Endothelial cell of umbilical vein (primary cell): ENCODE results near the gene IRF2. TPM values are rescaled to one million over a fixed set of nuclear protein-coding genes. Genes with fewer than 3 reads are reported as not detected.

ENCODE experiments used
- BruUV-seq: library from RNA; stranded (reverse); fragments of 400-500 nt; replicated peaks from 2 replicates; lab custom pipeline; 2021; lab: Mats Ljungman, UMichigan
- CTCF ChIA-PET: fragments of 300-600, 350-600 bp; sonication (Branson Sonifier 250); formaldehyde crosslinking; loops from one replicate; lab custom pipeline; 2021; ENCODE audit warnings: antibody characterized with exemption, inconsistent platforms; lab: Charles Lee
- POLR2A ChIA-PET: fragments of 300-600, 350-600 bp; sonication (Branson Sonifier 250); formaldehyde crosslinking; loops from one replicate; lab custom pipeline; 2021; ENCODE audit warnings: antibody characterized with exemption, inconsistent platforms; lab: Charles Lee
- DNase-seq: peaks from one replicate; pipeline ENCODE4 v3.0.0-alpha.2; 2011; ENCODE audit warnings: low read depth, low spot score
- FAIRE-seq: peaks from 2 replicates; lab custom pipeline; 2011; peaks lifted over from hg19 to GRCh38; lab: Jason Lieb, UNC
- H2AFZ ChIP-seq: 2 replicates; pipeline ENCODE4 v1.6.0; 2012; ENCODE audit warnings: low read depth, low read length, control low read depth, inconsistent platforms
- H3K27ac ChIP-seq: 2 replicates; pipeline ENCODE4 v1.5.1; 2011; ENCODE audit warnings: low read depth, mild to moderate bottlenecking, control low read depth, low read length, moderate library complexity; ENCODE audit not compliant: insufficient read depth
- H3K27me3 ChIP-seq, 2 experiments: 2 replicates each; pipeline versions ENCODE4 v1.6.0 to v1.6.1; 2011; ENCODE audit warnings: low read length in 2 of 2, mixed read lengths in 1 of 2; ENCODE audit not compliant: control insufficient read depth in 2 of 2, insufficient read depth in 2 of 2
- H3K36me3 ChIP-seq, 2 experiments: 2 replicates in 1 of 2; 3 replicates in 1 of 2; pipeline ENCODE4 v1.5.1; 2011; ENCODE audit warnings: low read length in 2 of 2, mild to moderate bottlenecking in 1 of 2, moderate library complexity in 1 of 2; ENCODE audit not compliant: control insufficient read depth in 2 of 2, insufficient read depth in 2 of 2; ENCODE audit errors: extremely low read depth in 1 of 2
- H3K4me1 ChIP-seq: 3 replicates; pipeline ENCODE4 v1.5.1; 2011; ENCODE audit warnings: mild to moderate bottlenecking, low read length; ENCODE audit not compliant: control insufficient read depth, insufficient read depth; ENCODE audit errors: extremely low read depth
- H3K4me2 ChIP-seq: 2 replicates; pipeline ENCODE4 v1.6.1; 2011; ENCODE audit warnings: low read length, control low read depth, mixed read lengths; ENCODE audit not compliant: insufficient read depth
- H3K4me3 ChIP-seq, 3 experiments: fragments of 200-600 bp in 1 of 3; sonication (generic), shearing (Covaris generic) in 1 of 3; replicated peaks in 1 of 3; 2 replicates each; pipeline ENCODE4 v1.5.1; 2011 to 2016; ENCODE audit warnings: control low read depth in 3 of 3, low read length in 3 of 3, mild to moderate bottlenecking in 2 of 3, inconsistent platforms in 1 of 3, low read depth in 1 of 3, moderate library complexity in 1 of 3; ENCODE audit not compliant: insufficient read depth in 1 of 3
- H3K79me2 ChIP-seq: 2 replicates; pipeline ENCODE4 v1.6.0; 2012; ENCODE audit warnings: low read length, inconsistent platforms; ENCODE audit not compliant: control insufficient read depth, insufficient read depth
- H3K9ac ChIP-seq: replicated peaks from 2 replicates; pipeline ENCODE3; 2011; ENCODE audit warnings: low read length, control low read depth; ENCODE audit not compliant: insufficient read depth; ENCODE audit errors: extremely low read depth
- H3K9me1 ChIP-seq: replicated peaks from 3 replicates; pipeline ENCODE4 v1.6.0; 2011; ENCODE audit warnings: mild to moderate bottlenecking, low read length; ENCODE audit not compliant: control insufficient read depth, insufficient read depth; ENCODE audit errors: extremely low read depth
- H3K9me3 ChIP-seq: replicated peaks from 2 replicates; pipeline ENCODE4 v1.5.1; 2012; ENCODE audit warnings: low read length, inconsistent platforms; ENCODE audit not compliant: control insufficient read depth, insufficient read depth
- H4K20me1 ChIP-seq: replicated peaks from 2 replicates; pipeline ENCODE3; 2011; ENCODE audit warnings: mild to moderate bottlenecking, low read length; ENCODE audit not compliant: control insufficient read depth, insufficient read depth; ENCODE audit errors: extremely low read depth
- CTCF ChIP-seq, 2 donors: IDR thresholded peaks; 1 replicate in 1 of 2; 2 replicates in 1 of 2; pipeline ENCODE4 v1.5.1; 2011; ENCODE audit warnings: low read length in 2 of 2, mild to moderate bottlenecking in 2 of 2, moderate library complexity in 2 of 2, control low read depth in 1 of 2, inconsistent platforms in 1 of 2, low read depth in 1 of 2; ENCODE audit not compliant: insufficient read depth in 1 of 2; ENCODE audit errors: extremely low read depth in 1 of 2
- EZH2 ChIP-seq: IDR thresholded peaks from 2 replicates; pipeline ENCODE4 v1.6.1; 2012; ENCODE audit warnings: borderline replicate concordance, low read depth, mild to moderate bottlenecking, moderate library complexity, low read length, inconsistent platforms; ENCODE audit not compliant: severe bottlenecking
- GATA2 ChIP-seq: IDR thresholded peaks from 2 replicates; pipeline ENCODE4 v1.7.0; 2011; ENCODE audit warnings: low read depth, mild to moderate bottlenecking, moderate library complexity, mixed read lengths, low read length; ENCODE audit not compliant: insufficient read length, insufficient read depth
- JUN ChIP-seq: IDR thresholded peaks from 2 replicates; pipeline ENCODE4 v1.6.1; 2011; ENCODE audit warnings: borderline replicate concordance, low read depth; ENCODE audit not compliant: insufficient read length, insufficient read depth
- MAX ChIP-seq: IDR thresholded peaks from 2 replicates; pipeline ENCODE4 v1.6.1; 2011; ENCODE audit not compliant: insufficient read depth, insufficient read length
- MYC ChIP-seq: IDR thresholded peaks from one replicate; pipeline ENCODE4 v1.6.1; 2011; ENCODE audit warnings: mild to moderate bottlenecking, low read depth, low read length
- POLR2A ChIP-seq: IDR thresholded peaks from 2 replicates; pipeline ENCODE4 v1.6.1; 2012; ENCODE audit warnings: low read depth, mild to moderate bottlenecking, control low read depth, low read length
- POLR2AphosphoS5 ChIP-seq: IDR thresholded peaks from 2 replicates; pipeline ENCODE4 v1.6.1; 2012; ENCODE audit warnings: low read depth, mild to moderate bottlenecking, control low read depth, low read length, moderate library complexity; ENCODE audit not compliant: insufficient read depth
- dilution Hi-C: fragments of 300-500 bp; cut with MboI; formaldehyde crosslinking; loops from one replicate; pipeline ENCODE4 v1.15.0; 2019; ENCODE audit warnings: low sequenced_read_pairs; ENCODE audit not compliant: extremely low pct_ligation_motif_present
- intact Hi-C: fragments of 100-400 bp; cut with micrococcal nuclease; formaldehyde crosslinking; loops from one replicate; pipeline ENCODE4 v1.10.0; 2022
- polyA plus RNA-seq, 4 experiments: library from polyadenylated mRNA; depleted of rRNA in 3 of 4; stranded (reverse) in 3 of 4; unstranded in 1 of 4; fragments of >200 nt; gene quantifications; 2 replicates each; pipeline versions ENCODE4 v1.2.1 to v1.2.3, GENCODE V29; 2011 to 2012; ENCODE audit warnings: missing spikeins in 1 of 4
- total RNA-seq: library from RNA; stranded (reverse); gene quantifications from 2 replicates; pipeline ENCODE4 v1.2.3, GENCODE V29; 2021

The IRF2 gene
- total and polyA plus RNA-seq, 2 donors (not counting 3 experiments of a cell fraction or from before 2014, with no cell fraction given): 26.9 to 27.6 TPM

GRCh38 chr4:184443318-184443717 is 31.0 kb downstream of the IRF2 start:
- no TSS peak for BruUV-seq
- H2AFZ ChIP-seq: no peak overlapping the region
- no peak for TF ChIP-seq POLR2AphosphoS5
- no peak for TF ChIP-seq GATA2
- no peak for TF ChIP-seq EZH2
- TF ChIP-seq POLR2A: no peak
- H3K27ac ChIP-seq: no peak overlapping the region
- H3K9me3 ChIP-seq: no peaks in the 10 kb centered on the region
- POLR2A ChIA-PET: no interaction called here
- H3K36me3 ChIP-seq: no peaks in the 10 kb centered on the region
- H3K9me1 ChIP-seq: no peaks in the 10 kb centered on the region
- H3K79me2 ChIP-seq: peaks cover 34% of the 10 kb centered on the region
- H3K4me1 ChIP-seq: peaks cover 18% of the 10 kb centered on the region
- no peak overlapping the region for H3K4me3 ChIP-seq
- H3K27me3 ChIP-seq: no peaks in the 10 kb centered on the region
- dilution Hi-C loops (no loop called here), intact Hi-C loops (loop anchor here (2.0 kb wide), 1 partner anchor 61 kb away; no protein-coding TSS in a partner anchor)
- H3K4me2 ChIP-seq: no peak overlapping the region
- DNase-seq (no peak), FAIRE-seq (no peak)
- CTCF ChIA-PET: interaction anchor here (1.0 to 1.6 kb wide), 3 partner anchors 13 to 86 kb away, joined by 3 read pairs; no protein-coding TSS in a partner anchor
- H3K9ac ChIP-seq: no peak overlapping the region
- no peaks in the 10 kb centered on the region for H4K20me1 ChIP-seq

- H3K79me2 ChIP-seq: peaks cover 31% of the 10 kb centered on the region
- H3K27ac ChIP-seq: peak overlapping the region; percentile 44
- CTCF ChIA-PET: interaction anchor here (0.9 to 2.1 kb wide), 3 partner anchors 8 to 155 kb away, joined by 3 to 4 read pairs (median 4); no protein-coding TSS in a partner anchor
- H3K4me1 ChIP-seq: peaks cover 15% of the 10 kb centered on the region
- intact Hi-C loops (loop anchor here (1.0 to 2.0 kb wide), 2 partner anchors 11 to 59 kb away; no protein-coding TSS in a partner anchor), dilution Hi-C loops (no loop called here)
- H3K4me3 ChIP-seq: peak overlapping the region in 1 of 3 experiments; percentile 19
- H3K4me2 ChIP-seq: peak overlapping the region; percentile 70
- FAIRE-seq: peak; percentile 28
- H4K20me1 ChIP-seq: no peaks in the 10 kb centered on the region
- TF ChIP-seq JUN (no peak), GATA2 (no peak), EZH2 (no peak), MAX (no peak), MYC (no peak), CTCF (IDR thresholded peaks at IDR 0.05; ENCODE audit: extremely low read depth in 1 of 2, insufficient read depth in 1 of 2, low read depth in 1 of 2, low read length in 2 of 2) (no peak), POLR2AphosphoS5 (no peak)
- DNase-seq: no peak
- H3K36me3 ChIP-seq: no peaks in the 10 kb centered on the region
- H3K9ac ChIP-seq: peak overlapping the region; percentile 21
- peak overlapping the region; percentile 28 for H2AFZ ChIP-seq
- no peaks in the 10 kb centered on the region for H3K9me3 ChIP-seq
- H3K9me1 ChIP-seq: no peaks in the 10 kb centered on the region
- POLR2A ChIA-PET: no interaction called here
- no peaks in the 10 kb centered on the region for H3K27me3 ChIP-seq
- BruUV-seq: no TSS peak
Observed at GRCh38 chr4:184442314-184442635, 32.1 kb downstream of the IRF2 start.
